Measurements from ENCODE around the gene CEP43.

Gene CEP43

DNA sequence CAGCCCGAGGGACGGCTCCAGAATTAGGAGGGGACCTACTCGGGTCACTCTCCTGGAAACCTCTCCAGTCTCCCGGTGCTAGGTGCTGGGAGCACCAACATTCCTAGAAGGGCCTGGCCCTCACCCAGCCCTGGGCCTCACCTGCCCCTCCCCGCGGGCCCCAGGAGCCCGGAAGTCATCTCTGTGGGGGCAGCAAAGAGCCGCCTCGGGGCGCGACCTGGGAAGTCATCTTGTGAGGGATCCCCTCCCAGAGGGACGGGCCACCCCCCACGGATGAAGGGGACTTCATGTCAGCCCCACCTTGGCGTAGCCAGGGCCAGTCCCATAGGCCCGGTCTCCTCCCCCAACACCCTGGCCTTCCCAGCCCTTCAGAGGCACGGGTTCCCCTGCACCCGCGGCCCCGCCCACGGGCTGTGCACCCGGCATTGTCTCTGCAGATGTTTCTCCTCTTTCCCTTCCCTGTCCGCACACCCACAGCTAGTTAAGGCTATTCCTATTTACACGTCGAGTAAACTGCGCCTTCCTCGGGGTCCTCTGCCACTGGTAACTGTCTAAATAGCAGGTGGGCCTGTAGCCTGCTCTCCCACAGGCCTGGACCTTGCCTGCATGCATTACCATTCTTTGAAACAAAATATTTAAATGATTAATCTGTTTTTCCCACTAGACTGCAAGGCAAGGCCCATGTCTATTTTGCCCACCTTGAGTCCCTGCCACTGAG is 42.0 kb upstream of the CEP43 start:
- in situ Hi-C loops (cut with MboI; ENCODE audit: low pct_unique_long_range_greater_than_20kb, low sequenced_read_pairs, unreplicated experiment): loop anchor here (25.0 kb wide), 1 partner anchor 170 kb away; no protein-coding TSS in a partner anchor
- DNase-seq (ENCODE audit: low spot score): peak; percentile 45
- TF ChIP-seq, protein P1, sequence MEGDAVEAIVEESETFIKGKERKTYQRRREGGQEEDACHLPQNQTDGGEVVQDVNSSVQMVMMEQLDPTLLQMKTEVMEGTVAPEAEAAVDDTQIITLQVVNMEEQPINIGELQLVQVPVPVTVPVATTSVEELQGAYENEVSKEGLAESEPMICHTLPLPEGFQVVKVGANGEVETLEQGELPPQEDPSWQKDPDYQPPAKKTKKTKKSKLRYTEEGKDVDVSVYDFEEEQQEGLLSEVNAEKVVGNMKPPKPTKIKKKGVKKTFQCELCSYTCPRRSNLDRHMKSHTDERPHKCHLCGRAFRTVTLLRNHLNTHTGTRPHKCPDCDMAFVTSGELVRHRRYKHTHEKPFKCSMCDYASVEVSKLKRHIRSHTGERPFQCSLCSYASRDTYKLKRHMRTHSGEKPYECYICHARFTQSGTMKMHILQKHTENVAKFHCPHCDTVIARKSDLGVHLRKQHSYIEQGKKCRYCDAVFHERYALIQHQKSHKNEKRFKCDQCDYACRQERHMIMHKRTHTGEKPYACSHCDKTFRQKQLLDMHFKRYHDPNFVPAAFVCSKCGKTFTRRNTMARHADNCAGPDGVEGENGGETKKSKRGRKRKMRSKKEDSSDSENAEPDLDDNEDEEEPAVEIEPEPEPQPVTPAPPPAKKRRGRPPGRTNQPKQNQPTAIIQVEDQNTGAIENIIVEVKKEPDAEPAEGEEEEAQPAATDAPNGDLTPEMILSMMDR (IDR thresholded peaks at IDR 0.05; ENCODE audit: extremely low read depth, insufficient read depth, missing control alignments): peak; percentile 15

DNA sequence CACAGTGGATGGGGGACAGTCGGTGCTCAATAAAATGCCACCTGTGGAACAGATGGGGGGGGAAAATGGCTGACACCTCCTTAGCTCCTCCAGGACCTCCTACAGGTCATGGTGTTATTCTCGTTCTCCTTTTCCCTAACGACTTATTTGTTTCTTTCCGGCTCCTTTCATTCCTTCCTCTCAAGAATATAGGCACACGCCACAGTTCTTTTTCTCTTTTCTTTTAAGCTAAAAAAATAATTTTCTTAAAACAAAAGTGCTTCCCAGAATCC is 41.5 kb upstream of the CEP43 start:
- in situ Hi-C loops (cut with MboI; ENCODE audit: low pct_unique_long_range_greater_than_20kb, low sequenced_read_pairs, unreplicated experiment): loop anchor here (25.0 kb wide), 1 partner anchor 170 kb away; no protein-coding TSS in a partner anchor
- TF ChIP-seq, protein P1 (IDR thresholded peaks at IDR 0.05; ENCODE audit: extremely low read depth, insufficient read depth, missing control alignments): no peak
- no peak for DNase-seq (ENCODE audit: low spot score)

DNA sequence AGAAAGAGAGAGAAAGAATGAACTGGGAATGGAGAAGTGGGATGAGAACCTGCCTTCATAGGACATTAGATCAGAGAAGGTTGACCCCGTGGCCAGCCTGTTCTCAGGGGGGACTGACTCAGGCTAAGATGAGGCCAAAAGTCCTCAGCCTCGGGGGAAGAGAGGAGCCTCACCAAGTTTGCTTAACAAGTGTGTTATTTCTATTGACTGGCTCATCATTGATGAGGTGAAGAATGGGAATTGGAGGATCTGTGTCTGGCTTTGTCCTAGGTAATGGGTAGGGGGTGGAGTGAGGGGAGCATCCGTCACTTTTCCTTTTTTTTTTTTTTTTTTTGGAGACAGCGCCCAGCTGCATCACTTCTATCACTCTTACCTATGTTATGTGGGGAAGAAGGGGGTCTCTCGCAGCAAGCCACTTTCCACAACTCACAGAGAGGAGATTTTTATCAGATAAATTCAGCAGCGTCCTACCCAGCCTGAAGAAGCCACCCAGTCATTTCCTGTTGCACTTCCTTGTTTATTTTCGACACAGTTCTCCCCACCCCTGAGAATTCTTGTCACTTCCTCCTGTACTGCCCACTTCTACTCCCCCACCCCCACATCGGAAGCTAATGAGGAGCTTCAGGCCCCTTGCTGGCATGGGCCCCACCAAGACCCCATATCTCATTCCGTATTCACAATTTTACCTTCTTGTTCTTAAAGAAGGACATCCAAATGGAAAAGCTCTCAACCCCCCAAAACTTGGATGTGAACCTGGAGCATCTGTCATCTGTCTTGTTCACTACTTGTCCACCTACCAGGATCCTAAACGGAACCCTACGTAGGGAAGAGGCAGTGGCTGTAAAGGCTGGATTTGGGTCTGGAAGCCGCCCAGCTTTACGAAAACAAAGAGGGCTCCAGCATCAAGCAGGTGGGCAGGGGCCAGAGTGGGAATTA is 40.0 kb upstream of the CEP43 start:
- TF ChIP-seq, protein P1 (IDR thresholded peaks at IDR 0.05; ENCODE audit: extremely low read depth, insufficient read depth, missing control alignments): no peak
- no peak for DNase-seq (ENCODE audit: low spot score)
- in situ Hi-C loops (cut with MboI; ENCODE audit: low pct_unique_long_range_greater_than_20kb, low sequenced_read_pairs, unreplicated experiment): loop anchor here (25.0 kb wide), 1 partner anchor 172 kb away; no protein-coding TSS in a partner anchor

- no peak for DNase-seq (ENCODE audit: low spot score)
- TF ChIP-seq, protein P1 (IDR thresholded peaks at IDR 0.05; ENCODE audit: extremely low read depth, insufficient read depth, missing control alignments): no peak
- in situ Hi-C loops (cut with MboI; ENCODE audit: low pct_unique_long_range_greater_than_20kb, low sequenced_read_pairs, unreplicated experiment): loop anchor here (25.0 kb wide), 1 partner anchor 173 kb away; no protein-coding TSS in a partner anchor
Observed at GRCh38 chr6:166959911-166960608, 39.1 kb upstream of the CEP43 start.

- TF ChIP-seq, protein P1 (IDR thresholded peaks at IDR 0.05; ENCODE audit: extremely low read depth, insufficient read depth, missing control alignments): no peak
- no peak for DNase-seq (ENCODE audit: low spot score)
- in situ Hi-C loops (cut with MboI; ENCODE audit: low pct_unique_long_range_greater_than_20kb, low sequenced_read_pairs, unreplicated experiment): loop anchor here (25.0 kb wide), 1 partner anchor 173 kb away; no protein-coding TSS in a partner anchor
Observed at GRCh38 chr6:166960609-166960978, 38.6 kb upstream of the CEP43 start.

DNA sequence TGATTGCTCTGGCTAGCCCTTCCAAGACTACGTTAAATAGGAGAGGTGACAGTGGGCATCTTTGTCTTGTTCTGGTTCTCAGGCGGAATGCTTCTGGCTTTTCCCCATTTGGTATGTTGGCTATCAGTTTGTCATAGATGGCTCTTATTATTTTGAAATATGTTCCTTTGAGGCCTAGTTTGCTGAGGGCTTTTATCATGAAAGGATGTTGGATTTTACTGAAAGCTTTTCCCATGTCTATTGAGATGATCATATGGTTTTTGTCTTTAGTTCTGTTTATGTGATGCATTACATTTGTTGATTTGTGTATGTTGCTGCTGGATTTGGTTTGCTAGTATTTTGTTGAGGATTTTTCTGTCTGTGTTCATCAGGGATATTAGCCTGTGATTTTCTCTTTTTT is 32.9 kb upstream of the CEP43 start:
- no peak for DNase-seq (ENCODE audit: low spot score)
- TF ChIP-seq, protein P1 (IDR thresholded peaks at IDR 0.05; ENCODE audit: extremely low read depth, insufficient read depth, missing control alignments): no peak
- in situ Hi-C loops (cut with MboI; ENCODE audit: low pct_unique_long_range_greater_than_20kb, low sequenced_read_pairs, unreplicated experiment): loop anchor here (25.0 kb wide), 1 partner anchor 179 kb away; no protein-coding TSS in a partner anchor
